ENCODE results near the gene ELFN1.
"Not testable (repeated sequence)": the region's sequence is repeated elsewhere in the genome, so short reads cannot be mapped to it uniquely, and the experiment has no call there.

Gene ELFN1

DNA sequence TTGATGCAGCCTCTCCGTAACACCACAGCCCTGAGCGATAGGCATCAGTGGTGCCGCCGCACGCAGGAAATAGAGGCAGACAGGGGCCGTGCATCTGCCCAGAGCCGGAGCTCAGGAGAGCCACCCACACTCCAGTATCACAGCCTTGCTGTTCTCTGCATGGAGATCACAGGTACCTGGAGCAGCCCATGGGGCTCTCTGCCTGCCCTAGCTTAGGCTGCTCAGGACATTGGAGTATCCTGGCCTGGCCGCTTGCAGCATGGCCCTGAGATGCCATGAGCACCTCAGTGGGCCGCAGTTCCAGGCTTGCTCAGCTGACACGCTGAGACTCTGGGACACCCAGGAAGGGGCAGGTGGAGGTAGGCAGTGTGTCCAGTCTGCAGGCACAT lies 47.0 kb downstream of the ELFN1 start:
- TF ChIP-seq CTCF (IDR thresholded peaks at IDR 0.05; ENCODE audit: borderline replicate concordance, control extremely low read depth, extremely low read depth, insufficient read depth, missing control alignments) = no peak
- no peak for DNase-seq (ENCODE audit: low spot score)
- in situ Hi-C loops (cut with MboI; ENCODE audit: low sequenced_read_pairs, unreplicated experiment) = no loop called here

- in situ Hi-C loops (cut with MboI; ENCODE audit: low sequenced_read_pairs, unreplicated experiment) = no loop called here
- no peak for DNase-seq (ENCODE audit: low spot score)
- TF ChIP-seq CTCF (IDR thresholded peaks at IDR 0.05; ENCODE audit: borderline replicate concordance, control extremely low read depth, extremely low read depth, insufficient read depth, missing control alignments) = no peak
Observed at GRCh38 chr7:1717903-1718676, 48.0 kb downstream of the ELFN1 start.

- in situ Hi-C loops (cut with MboI; ENCODE audit: low sequenced_read_pairs, unreplicated experiment); DNase-seq (ENCODE audit: low spot score): not testable (repeated sequence)
Observed at GRCh38 chr7:1718850-1719249, 48.8 kb downstream of the ELFN1 start.

DNA sequence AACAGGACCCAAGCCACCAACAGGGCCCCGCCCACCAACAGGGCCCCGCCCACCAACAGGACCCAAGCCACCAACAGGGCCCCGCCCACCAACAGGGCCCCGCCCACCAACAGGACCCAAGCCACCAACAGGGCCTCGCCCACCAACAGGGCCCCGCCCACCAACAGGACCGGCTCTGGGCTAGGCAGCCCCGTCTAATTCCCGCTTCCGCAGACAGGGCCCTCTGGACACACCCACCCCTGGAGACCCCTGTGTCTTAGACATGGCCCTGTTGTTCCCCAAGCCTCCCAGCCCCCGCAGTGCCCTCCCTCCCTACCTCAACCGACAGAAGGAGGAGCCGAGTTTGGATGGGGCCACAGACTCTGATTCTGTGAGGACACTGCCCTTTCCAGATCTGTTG lies 49.2 kb downstream of the ELFN1 start:
- in situ Hi-C loops (cut with MboI; ENCODE audit: low sequenced_read_pairs, unreplicated experiment); DNase-seq (ENCODE audit: low spot score): not testable (repeated sequence)

GRCh38 chr7:1719913-1720312 lies 49.8 kb downstream of the ELFN1 start:
- in situ Hi-C loops (cut with MboI; ENCODE audit: low sequenced_read_pairs, unreplicated experiment) = no loop called here
- no peak for DNase-seq (ENCODE audit: low spot score)
- no peak for TF ChIP-seq CTCF (IDR thresholded peaks at IDR 0.05; ENCODE audit: borderline replicate concordance, control extremely low read depth, extremely low read depth, insufficient read depth, missing control alignments)

- no peak for DNase-seq (ENCODE audit: low spot score)
- in situ Hi-C loops (cut with MboI; ENCODE audit: low sequenced_read_pairs, unreplicated experiment) = no loop called here
Observed at GRCh38 chr7:1720326-1720725, 50.2 kb downstream of the ELFN1 start.

GRCh38 chr7:1721047-1721690 lies 51.1 kb downstream of the ELFN1 start:
- no peak for DNase-seq (ENCODE audit: low spot score)
- in situ Hi-C loops (cut with MboI; ENCODE audit: low sequenced_read_pairs, unreplicated experiment) = no loop called here
- no peak for TF ChIP-seq CTCF (IDR thresholded peaks at IDR 0.05; ENCODE audit: borderline replicate concordance, control extremely low read depth, extremely low read depth, insufficient read depth, missing control alignments)

More at GRCh38 chr7:1720326-1720725, 50.2 kb downstream of the ELFN1 start:
- no peak for TF ChIP-seq CTCF (IDR thresholded peaks at IDR 0.05; ENCODE audit: borderline replicate concordance, control extremely low read depth, extremely low read depth, insufficient read depth, missing control alignments)

All from GM13976 (cell line).